Common myeloid progenitor, CD34-positive (primary cell): ENCODE results near the gene OASL.
"Not testable (repeated sequence)": the region's sequence is repeated elsewhere in the genome, so short reads cannot be mapped to it uniquely, and the experiment has no call there.

ENCODE experiments used
- CTCF ChIA-PET: fragments of 350-600 bp; sonication (Branson Sonifier 250); formaldehyde crosslinking; loops from one replicate; lab custom pipeline; 2021; ENCODE audit warnings: antibody characterized with exemption; lab: Charles Lee
- POLR2A ChIA-PET: fragments of 350-600 bp; sonication (Branson Sonifier 250); formaldehyde crosslinking; loops from one replicate; lab custom pipeline; 2021; ENCODE audit warnings: antibody characterized with exemption; lab: Charles Lee
- DNase-seq, 3 donors: peaks; one replicate each; pipeline versions ENCODE4 v3.0.0 to v3.0.0-alpha.2; 2013
- H3K27ac ChIP-seq, 2 experiments: 1 replicate in 1 of 2; 2 replicates in 1 of 2; pipeline ENCODE4 v1.7.0; 2013; ENCODE audit warnings: inconsistent platforms in 2 of 2, low read length in 2 of 2, mild to moderate bottlenecking in 2 of 2, low read depth in 1 of 2, moderate library complexity in 1 of 2; ENCODE audit not compliant: severe bottlenecking in 2 of 2, insufficient read depth in 1 of 2, poor library complexity in 1 of 2
- H3K27me3 ChIP-seq, 5 experiments: replicated peaks in 2 of 5; 1 replicate in 3 of 5; 2 replicates in 2 of 5; pipeline versions ENCODE4 v1.6.1 to v1.7.0; 2013; ENCODE audit warnings: low read length in 4 of 5, mild to moderate bottlenecking in 2 of 5, moderate library complexity in 2 of 5, inconsistent platforms in 1 of 5; ENCODE audit not compliant: insufficient read depth in 5 of 5, control insufficient read depth in 4 of 5
- H3K36me3 ChIP-seq, 4 experiments: 1 replicate in 2 of 4; 2 replicates in 2 of 4; pipeline versions ENCODE4 v1.6.1 to v1.7.0; 2013; ENCODE audit warnings: low read length in 3 of 4, control low read depth in 1 of 4, mild to moderate bottlenecking in 1 of 4; ENCODE audit not compliant: control insufficient read depth in 4 of 4, insufficient read depth in 4 of 4
- H3K4me1 ChIP-seq, 4 experiments: 1 replicate in 3 of 4; 2 replicates in 1 of 4; pipeline versions ENCODE4 v1.6.1 to v1.7.1; 2013; ENCODE audit warnings: low read length in 3 of 4, mild to moderate bottlenecking in 3 of 4, control low read depth in 1 of 4, inconsistent platforms in 1 of 4, moderate library complexity in 1 of 4; ENCODE audit not compliant: control insufficient read depth in 4 of 4, insufficient read depth in 4 of 4; ENCODE audit errors: control extremely low read depth in 1 of 4
- H3K4me3 ChIP-seq, 7 experiments: 1 replicate in 4 of 7; 2 replicates in 3 of 7; pipeline versions ENCODE4 v1.5.1 to v1.7.0; 2013; ENCODE audit warnings: mild to moderate bottlenecking in 7 of 7, low read length in 6 of 7, moderate library complexity in 6 of 7, inconsistent platforms in 2 of 7, low read depth in 2 of 7, control low read depth in 1 of 7; ENCODE audit not compliant: insufficient read depth in 4 of 7, control insufficient read depth in 1 of 7; ENCODE audit errors: extremely low read depth in 1 of 7
- H3K9me3 ChIP-seq, 5 experiments: 1 replicate in 4 of 5; 2 replicates in 1 of 5; pipeline versions ENCODE4 v1.6.1 to v1.7.1; 2013; ENCODE audit warnings: low read length in 4 of 5, mild to moderate bottlenecking in 2 of 5, inconsistent platforms in 1 of 5, low read depth in 1 of 5, moderate library complexity in 1 of 5; ENCODE audit not compliant: control insufficient read depth in 4 of 5, insufficient read depth in 2 of 5; ENCODE audit errors: control extremely low read depth in 1 of 5
- WGBS: methylation state at CpG from one replicate; pipeline ENCODE4 v1.1.5; 2013; ENCODE audit not compliant: insufficient coverage; 5-methylcytosine and 5-hydroxymethylcytosine counted together

The OASL gene

DNA sequence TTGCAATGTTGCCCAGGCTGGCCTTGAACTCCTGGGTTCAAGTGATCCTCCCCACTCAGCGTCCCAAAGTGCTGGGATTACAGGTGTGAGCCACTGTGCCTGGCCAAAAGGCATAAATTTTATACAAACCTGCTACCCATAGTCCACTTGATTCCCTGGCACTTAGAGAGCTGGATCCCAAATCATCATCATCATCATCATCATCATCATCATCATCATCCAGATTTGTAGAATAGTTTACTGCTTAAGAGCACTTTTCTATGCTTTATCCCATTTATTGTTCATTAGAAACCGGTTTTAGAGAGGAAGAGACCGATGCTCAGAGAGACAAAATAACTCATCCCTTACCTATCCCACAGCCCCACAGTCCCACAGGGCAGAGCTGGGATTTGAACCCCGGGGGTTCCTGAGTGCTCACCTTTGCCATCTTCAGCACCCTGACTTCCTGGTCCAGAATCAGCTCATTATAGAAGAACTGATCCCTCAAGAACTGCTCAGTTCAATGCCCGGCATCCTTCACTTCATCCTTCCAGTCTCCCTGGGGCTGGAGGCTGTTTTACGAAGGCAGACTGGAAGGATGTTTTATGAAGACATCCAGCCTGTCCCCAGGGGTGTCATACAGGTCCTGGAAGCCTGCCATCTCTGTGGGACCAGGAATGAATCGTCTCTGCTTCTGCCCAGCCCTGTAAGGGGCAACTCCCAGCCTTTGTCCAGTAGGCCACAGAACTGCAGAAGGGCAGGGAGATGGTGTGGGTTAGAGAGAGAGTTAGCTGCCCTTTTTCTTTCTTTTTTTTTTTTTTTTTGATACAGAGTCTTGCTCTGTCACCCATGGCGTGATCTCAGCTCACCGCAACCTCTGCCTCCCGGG, 20.2 kb upstream of the OASL start:
- H3K27me3 ChIP-seq: no peaks in the 10 kb centered on the region
- POLR2A ChIA-PET: no interaction called here
- H3K27ac ChIP-seq: no peak overlapping the region
- 100% methylated on average over 4 of the region's 10 CpGs for WGBS
- no peaks in the 10 kb centered on the region for H3K36me3 ChIP-seq
- no peak for DNase-seq
- H3K4me3 ChIP-seq: no peak overlapping the region
- CTCF ChIA-PET: interaction anchor here (0.6 to 4.4 kb wide), 30 partner anchors 9 to 477 kb away, joined by 3 to 64 read pairs (median 5); partner anchors contain the start of gene POP5
- H3K9me3 ChIP-seq: no peaks in the 10 kb centered on the region
- peaks cover 0 to 10% (median 6%) of the 10 kb centered on the region in 4 experiments for H3K4me1 ChIP-seq

DNA sequence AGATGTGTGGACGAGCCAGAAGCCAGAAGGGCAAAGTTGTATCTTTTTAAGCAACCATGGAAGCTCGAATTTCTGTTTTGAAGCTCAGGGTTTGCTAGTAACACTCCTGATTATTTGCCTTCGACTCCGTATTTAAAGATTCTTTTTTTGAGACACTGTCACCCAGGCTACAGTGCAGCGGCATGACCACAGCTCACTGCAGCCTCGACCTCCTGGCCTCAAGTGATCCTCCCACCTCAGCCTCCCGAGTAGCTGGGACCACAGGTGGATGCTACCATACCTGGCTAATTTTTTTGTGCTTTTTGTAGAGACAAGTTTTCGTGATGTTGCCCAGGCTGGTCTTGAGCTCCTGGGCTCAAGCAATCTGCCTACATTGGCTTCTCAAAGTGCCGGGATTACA, 18.7 kb upstream of the OASL start:
- WGBS: 82% methylated on average over 9 of the region's 9 CpGs
- no peaks in the 10 kb centered on the region for H3K27me3 ChIP-seq
- CTCF ChIA-PET: interaction anchor here (0.6 to 1.9 kb wide), 8 partner anchors 21 to 383 kb away, joined by 3 to 5 read pairs (median 4); partner anchors contain the start of gene C12orf43

DNA sequence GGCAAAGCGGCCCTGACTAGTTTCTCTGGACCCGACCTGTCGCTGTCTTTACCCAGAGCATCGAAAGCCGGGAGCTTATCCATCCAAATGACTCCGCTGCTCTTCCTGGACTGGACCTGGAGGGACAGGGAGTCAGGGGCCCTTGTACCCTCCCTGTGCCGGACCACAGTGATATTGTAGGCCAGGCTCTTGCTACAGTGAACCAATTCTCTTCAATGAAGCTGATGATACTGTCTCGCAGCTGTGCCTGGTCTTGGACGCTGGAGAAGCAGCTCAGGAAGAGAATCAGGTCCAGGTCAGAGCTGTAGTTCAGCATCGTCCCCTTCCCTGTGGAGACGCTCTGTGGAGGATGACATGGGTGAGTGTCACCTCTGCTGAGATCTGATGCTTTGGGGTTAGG, 14.7 kb upstream of the OASL start:
- no peaks in the 10 kb centered on the region for H3K27me3 ChIP-seq
- H3K4me3 ChIP-seq: no peak overlapping the region
- 94% methylated on average over 11 of the region's 11 CpGs for WGBS
- DNase-seq: no peak
- POLR2A ChIA-PET: no interaction called here
- CTCF ChIA-PET: interaction anchor here (2.1 kb wide), 1 partner anchor 8 kb away, joined by 10 read pairs; no protein-coding TSS in a partner anchor
- no peaks in the 10 kb centered on the region for H3K4me1 ChIP-seq
- no peak overlapping the region for H3K27ac ChIP-seq
- no peaks in the 10 kb centered on the region for H3K9me3 ChIP-seq
- no peaks in the 10 kb centered on the region for H3K36me3 ChIP-seq

More for the DNA sequence above, 18.7 kb upstream of the OASL start:
- DNase-seq: no peak
- POLR2A ChIA-PET: interaction anchor here (0.6 kb wide), 1 partner anchor 995 kb away, joined by 3 read pairs; no protein-coding TSS in a partner anchor
- no peaks in the 10 kb centered on the region for H3K9me3 ChIP-seq
- no peak overlapping the region for H3K27ac ChIP-seq
- H3K4me3 ChIP-seq: no peak overlapping the region
- H3K4me1 ChIP-seq: peaks cover 0 to 10% (median 6%) of the 10 kb centered on the region in 4 experiments
- H3K36me3 ChIP-seq: no peaks in the 10 kb centered on the region

DNA sequence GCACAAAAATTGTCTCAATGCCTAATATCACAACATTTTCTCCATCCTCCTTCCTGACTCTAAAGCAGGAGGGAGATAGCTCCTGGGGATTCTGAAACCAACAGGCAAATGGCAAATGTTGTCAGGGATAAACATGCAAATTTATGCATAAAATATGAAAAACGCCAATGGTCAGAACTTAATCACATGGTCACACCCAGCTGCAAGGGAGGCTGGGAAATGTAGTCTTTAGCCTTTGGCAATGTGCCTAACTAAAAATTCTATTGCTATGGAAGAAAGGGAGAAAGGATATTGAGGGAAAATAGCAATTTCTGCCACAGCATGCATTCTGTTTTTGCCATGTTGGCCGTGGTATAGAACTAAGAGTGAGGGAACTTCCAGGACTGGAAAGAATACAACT, 11.7 kb upstream of the OASL start:
- H3K36me3 ChIP-seq: no peaks in the 10 kb centered on the region
- no peak overlapping the region for H3K27ac ChIP-seq
- H3K9me3 ChIP-seq: no peaks in the 10 kb centered on the region
- ChIA-PET POLR2A (no interaction called here), CTCF (interaction anchor here (0.9 to 1.8 kb wide), 2 partner anchors 9 to 11 kb away, joined by 3 to 10 read pairs; no protein-coding TSS in a partner anchor)
- H3K4me1 ChIP-seq: no peaks in the 10 kb centered on the region
- no peak for DNase-seq
- H3K27me3 ChIP-seq: no peaks in the 10 kb centered on the region
- no peak overlapping the region for H3K4me3 ChIP-seq
- WGBS: 100% methylated on average over 1 of the region's 2 CpGs

DNA sequence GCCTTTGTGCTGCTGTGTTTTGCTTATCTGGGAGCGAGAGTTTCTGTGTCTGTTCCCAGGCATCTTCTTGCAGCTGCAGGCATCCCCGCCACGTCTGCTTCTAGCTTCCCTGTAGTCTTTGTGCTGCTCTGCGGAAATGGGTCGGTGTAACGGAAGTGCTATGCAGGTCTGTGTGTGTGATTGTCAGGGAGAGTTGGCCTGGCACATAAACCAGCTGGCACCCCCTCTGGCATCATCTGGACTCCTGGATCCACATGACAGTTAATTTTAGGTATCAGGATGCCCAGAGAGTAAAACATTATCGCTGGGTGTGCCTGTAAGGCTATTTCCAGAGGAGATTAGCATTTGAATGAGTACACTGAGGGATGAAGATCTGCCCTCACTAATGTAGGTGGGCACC, 9.4 kb upstream of the OASL start:
- Histone ChIP-seq H3K4me3 (no peak overlapping the region), H3K27me3 (peaks cover 0 to 3% (median 0%) of the 10 kb centered on the region in 5 experiments), H3K9me3 (no peaks in the 10 kb centered on the region), H3K4me1 (no peaks in the 10 kb centered on the region), H3K27ac (no peak overlapping the region), H3K36me3 (no peaks in the 10 kb centered on the region)
- WGBS: 74% methylated on average over 5 of the region's 7 CpGs
- CTCF ChIA-PET: interaction anchor here (1.3 kb wide), 1 partner anchor 20 kb away, joined by 4 read pairs; no protein-coding TSS in a partner anchor
- peak in 1 of 3 donors; percentile 37 for DNase-seq
- POLR2A ChIA-PET: interaction anchor here (0.6 kb wide), 1 partner anchor 114 kb away, joined by 3 read pairs; no protein-coding TSS in a partner anchor

DNA sequence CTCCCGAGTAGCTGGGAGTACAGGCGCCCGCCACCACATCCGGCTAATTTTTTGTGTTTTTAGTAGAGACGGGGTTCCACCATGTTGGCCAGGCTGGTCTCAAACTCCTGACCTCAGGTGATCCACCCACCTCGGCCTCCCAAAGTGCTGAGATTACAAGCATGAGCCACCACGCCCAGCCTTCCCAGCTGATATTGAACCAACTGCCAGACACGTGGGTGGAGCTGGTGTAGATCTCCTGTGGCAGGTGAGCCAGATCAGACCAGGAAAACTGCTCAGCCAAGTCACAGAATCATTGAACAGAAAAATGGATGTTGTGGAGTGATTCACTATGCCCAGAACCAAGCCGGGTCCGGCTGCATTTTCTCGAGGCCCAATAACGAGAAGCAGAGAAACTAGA, 8.4 kb upstream of the OASL start:
- POLR2A ChIA-PET, H3K9me3 ChIP-seq, H3K27me3 ChIP-seq, H3K4me1 ChIP-seq, H3K4me3 ChIP-seq, H3K36me3 ChIP-seq, DNase-seq, H3K27ac ChIP-seq: not testable (repeated sequence)
- CTCF ChIA-PET: interaction anchor here (1.5 kb wide), 1 partner anchor 18 kb away, joined by 3 read pairs; no protein-coding TSS in a partner anchor
- 90% methylated on average over 6 of the region's 12 CpGs for WGBS

DNA sequence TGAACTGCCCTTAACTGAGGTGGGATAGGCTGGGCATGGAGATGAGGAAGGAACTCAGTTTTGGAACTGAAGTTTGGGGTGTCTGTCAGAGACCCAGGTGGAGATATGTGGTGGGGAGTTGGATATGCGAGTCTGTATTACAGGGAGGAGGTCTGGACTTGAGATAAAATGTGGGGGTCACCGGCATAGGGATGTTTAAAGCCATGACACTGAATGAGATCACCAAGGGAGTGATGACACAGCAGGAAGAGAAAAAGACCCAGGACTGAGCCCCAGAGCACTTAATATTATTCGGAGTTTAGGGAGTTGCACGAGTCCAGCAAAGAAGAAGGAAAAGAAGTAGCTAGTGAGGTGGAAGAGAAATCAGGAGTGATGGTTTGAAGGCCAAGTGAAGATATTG, 4.0 kb upstream of the OASL start:
- POLR2A ChIA-PET: no interaction called here
- no peak overlapping the region for H3K4me3 ChIP-seq
- H3K27ac ChIP-seq: no peak overlapping the region
- H3K9me3 ChIP-seq: no peaks in the 10 kb centered on the region
- H3K27me3 ChIP-seq: peaks cover 0 to 7% (median 0%) of the 10 kb centered on the region in 5 experiments
- CTCF ChIA-PET: no interaction called here
- 88% methylated on average over 4 of the region's 4 CpGs for WGBS
- H3K4me1 ChIP-seq: peaks cover 2 to 12% (median 8%) of the 10 kb centered on the region in 4 experiments
- H3K36me3 ChIP-seq: no peaks in the 10 kb centered on the region
- no peak for DNase-seq
